Heart left ventricle (tissue), 16 donors: ENCODE results near the gene CYP2S1. TPM values are rescaled to one million over a fixed set of nuclear protein-coding genes. Genes with fewer than 3 reads are reported as not detected.
"Not testable (repeated sequence)": the region's sequence is repeated elsewhere in the genome, so short reads cannot be mapped to it uniquely, and the experiment has no call there.

Source experiments
- ATAC-seq, 4 donors: fragments of 200-7000 bp; cut with Tn5 transposase; one replicate each; pipeline ENCODE4 v1.9.1; 2020 to 2022; ENCODE audit warnings: moderate library complexity in 4 of 4, mild to moderate bottlenecking in 3 of 4, moderate number of reproducible peaks in 1 of 4
- DNase-seq, 5 donors: peaks; one replicate each; pipeline ENCODE4 v3.0.0-alpha.2; 2020
- H3K27ac ChIP-seq, 12 donors: fragments of 200-600 bp; sonication (generic) in 4 of 12; one replicate each; pipeline versions ENCODE4 v1.5.0 to v1.8.0; 2016 to 2022; ENCODE audit warnings: mild to moderate bottlenecking in 2 of 12
- H3K27me3 ChIP-seq, 9 donors: fragments of 200-600 bp; sonication (generic) in 2 of 9; one replicate each; pipeline versions ENCODE4 v1.5.1 to v1.8.0; 2016 to 2022; ENCODE audit warnings: mild to moderate bottlenecking in 3 of 9
- H3K36me3 ChIP-seq, 9 donors: fragments of 200-600 bp; sonication (generic) in 2 of 9; one replicate each; pipeline versions ENCODE4 v1.5.0 to v1.8.0; 2018 to 2022; ENCODE audit warnings: mild to moderate bottlenecking in 2 of 9
- H3K4me1 ChIP-seq, 12 donors: fragments of 200-600 bp; sonication (generic) in 4 of 12; one replicate each; pipeline versions ENCODE4 v1.5.0 to v1.8.0; 2016 to 2022; ENCODE audit warnings: mild to moderate bottlenecking in 3 of 12
- H3K4me3 ChIP-seq, 12 donors: fragments of 200-600 bp; sonication (generic) in 4 of 12; one replicate each; pipeline versions ENCODE4 v1.5.0 to v1.8.0; 2017 to 2022; ENCODE audit warnings: mild to moderate bottlenecking in 9 of 12, moderate library complexity in 4 of 12
- H3K9me3 ChIP-seq, 12 donors: fragments of 200-600 bp; sonication (generic) in 4 of 12; one replicate each; pipeline versions ENCODE4 v1.5.0 to v1.8.0; 2016 to 2022; ENCODE audit warnings: mild to moderate bottlenecking in 1 of 12
- CTCF ChIP-seq, 12 donors: fragments of 200-600 bp; sonication (generic) in 4 of 12; IDR thresholded peaks; one replicate each; pipeline versions ENCODE4 v1.5.0 to v1.8.0; 2018 to 2022; ENCODE audit warnings: antibody characterized with exemption in 12 of 12, mild to moderate bottlenecking in 5 of 12
- POLR2A ChIP-seq, 2 donors: fragments of 450-650 bp; IDR thresholded peaks; one replicate each; pipeline ENCODE4 v1.6.1; 2017; ENCODE audit warnings: antibody characterized with exemption in 2 of 2, mild to moderate bottlenecking in 2 of 2, moderate library complexity in 2 of 2
- WGBS, 4 donors: extraction: QIAGEN DNeasy Blood & Tissue Kit in 2 of 4; methylation state at CpG; one replicate each; pipeline versions ENCODE4 v1.1.5 to v1.1.7; 2013 to 2018; 5-methylcytosine and 5-hydroxymethylcytosine counted together
- intact Hi-C, 10 donors: fragments of 100-400 bp; cut with DNase I; formaldehyde crosslinking; loops; one replicate each; pipeline versions ENCODE4 v1.11.1 to v1.14.2; 2022
- polyA plus RNA-seq, 2 donors: library from polyadenylated mRNA; stranded (reverse); fragments of 200-250 nt; gene quantifications; one replicate each; pipeline ENCODE4 v1.2.3, GENCODE V29; 2013
- total RNA-seq, 9 donors: library from RNA; depleted of rRNA in 2 of 9; stranded (reverse); fragments of >200 nt in 2 of 9; fragmentation: NEBNext Ultra II Directional in 3 of 9; extraction: Animal tissue kit (Norgen Biotek cat#: 25700) in 3 of 9; gene quantifications; one replicate each; pipeline versions ENCODE4 v1.1.0 to v1.2.4, GENCODE V29; 2016 to 2023
- donor health status: ischemic (EF 13 %, LVEDD 7.1; RV severe dilation, severe dysfunction).
- donor health status: healthy with polysubstance abuse.
- donor health status: DM: no; HTN: yes; CAD: no.
- donor health status: DM: no; HTN: no; CAD: no.
- donor health status: ischemic (EF 25% LVEDD 6.9; RV normal size, moderate dysfunction).
- donor health status: ischemic (EF 25% LVEDD 5.7; RV mildly dilated, moderate dysfunction).
- donor health status: healthy.
- donor health status: DM: yes; HTN: yes; CAD: no.
- donor health status: ischemic (EF 35%, LVEDD 5.7; RV mildly dilated, moderate dysfunction).
- donor health status: nonischemic (EF 11% LVEDD 7.7; RV severe dilation, severe dysfunction).
- donor health status: DM: yes; HTN: yes; CAD: no.
- donor health status: PGD.
- donor health status: ischemic (EF 29% LVEDD 5.4; RV normal size, mild dysfunction).
- donor health status: nonischemic (EF 23%, LVEDD 6.1; RV moderate dilation, normal function).

The CYP2S1 gene
- total and polyA plus RNA-seq, 11 donors, result 0.11 to 3.8 (median 0.35) TPM

DNA sequence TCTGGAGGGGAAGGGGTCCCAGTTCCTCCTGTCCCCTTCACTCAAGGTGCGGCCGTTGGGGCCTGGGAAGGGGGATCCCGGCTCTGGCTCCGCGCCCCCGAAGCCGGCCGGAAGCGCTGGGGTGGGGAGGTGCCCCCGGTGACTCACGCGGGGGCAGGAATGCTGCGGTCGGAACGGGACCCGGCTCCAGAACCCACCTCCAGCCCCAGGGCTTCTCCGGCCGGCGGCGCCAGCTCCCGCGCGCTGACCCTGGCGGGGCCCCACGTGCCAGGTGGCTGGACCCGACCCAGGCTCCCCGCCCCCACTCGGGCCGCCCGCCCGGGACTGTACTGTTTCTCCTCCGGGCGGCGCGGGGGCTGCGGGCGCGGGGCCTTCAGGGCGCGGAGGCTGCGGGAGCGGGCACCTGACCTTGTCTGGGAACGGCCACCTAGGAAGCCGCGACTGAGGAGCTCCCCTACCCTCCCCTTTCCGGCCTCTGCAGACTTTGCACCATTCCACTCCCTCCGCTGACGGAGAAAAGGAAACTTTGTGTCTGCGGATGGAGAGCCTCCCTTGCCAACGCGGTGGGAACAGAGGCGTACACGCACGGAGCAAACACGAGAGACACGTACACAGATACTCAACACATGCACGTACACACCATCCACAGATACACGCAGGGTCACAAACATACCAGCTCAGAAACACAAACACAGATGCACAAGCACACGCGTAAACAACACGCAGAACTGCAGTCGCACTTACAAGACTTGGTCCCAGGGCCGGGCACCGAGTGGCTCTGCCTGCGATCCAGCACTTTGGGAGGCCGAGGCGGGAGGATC lies 33.2 kb downstream of the CYP2S1 start:
- H3K4me1 ChIP-seq, result peaks cover 0 to 26% (median 14%) of the 10 kb centered on the region in 12 donors
- H3K36me3 ChIP-seq, result peaks cover 0 to 12% (median 0%) of the 10 kb centered on the region in 9 donors
- WGBS, 4 donors, result 4 to 11% (median 6%) methylated on average over 25 to 67 of the region's 67 CpGs
- H3K4me3 ChIP-seq, result peak overlapping the region; percentile 21 to 62 (median 53)
- intact Hi-C loops, result loop anchor here in 2 of 10 donors (2.0 to 5.0 kb wide), 2 partner anchors 36 to 73 kb away; partner anchors contain the start of gene HNRNPUL1 (in 1 of the 2)
- H3K27ac ChIP-seq, result peak overlapping the region; percentile 60 to 94 (median 79)
- ATAC-seq (peak; percentile 27 to 81 (median 72)), DNase-seq (peak; percentile 70 to 81 (median 75))
- no peaks in the 10 kb centered on the region for H3K9me3 ChIP-seq
- peak in 2 of 12 donors; percentile 20 to 22 for TF ChIP-seq CTCF (IDR thresholded peaks at IDR 0.05)
- TF ChIP-seq POLR2A (IDR thresholded peaks at IDR 0.05), result peak in 1 of 2 donors; percentile 18
- H3K27me3 ChIP-seq, result peaks cover 0 to 17% (median 0%) of the 10 kb centered on the region in 9 donors

GRCh38 chr19:41226874-41227390 lies 33.9 kb downstream of the CYP2S1 start:
- 61 to 68% (median 66%) methylated on average over 9 of the region's 9 CpGs for WGBS, 4 donors
- peaks cover 0 to 24% (median 13%) of the 10 kb centered on the region in 12 donors for H3K4me1 ChIP-seq

DNA sequence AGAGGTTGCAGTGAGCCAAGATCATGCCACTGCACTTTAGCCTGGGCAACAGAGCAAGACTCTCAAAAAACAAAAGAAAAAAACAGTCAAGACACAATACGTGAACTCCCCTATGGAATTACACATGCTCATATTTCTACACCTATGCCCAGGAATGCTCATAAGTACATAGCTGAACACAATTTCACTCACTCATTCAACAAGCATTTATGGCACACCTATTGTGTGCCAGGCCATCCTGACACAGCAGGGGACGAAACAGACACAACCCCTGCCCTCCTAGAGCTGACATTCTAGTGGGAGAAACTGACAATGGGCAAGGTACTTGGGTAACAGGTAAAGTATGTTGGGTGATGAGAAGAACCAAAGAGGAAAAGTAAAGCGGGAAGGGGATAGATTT lies 35.5 kb downstream of the CYP2S1 start:
- no peak for TF ChIP-seq CTCF (IDR thresholded peaks at IDR 0.05)
- H3K27ac ChIP-seq, result no peak overlapping the region
- WGBS, 4 donors, result 57 to 91% (median 85%) methylated on average over 3 of the region's 3 CpGs
- no peaks in the 10 kb centered on the region for H3K9me3 ChIP-seq
- peaks cover 0 to 17% (median 0%) of the 10 kb centered on the region in 9 donors for H3K27me3 ChIP-seq
- peaks cover 0 to 32% (median 13%) of the 10 kb centered on the region in 12 donors for H3K4me1 ChIP-seq
- peaks cover 0 to 22% (median 0%) of the 10 kb centered on the region in 9 donors for H3K36me3 ChIP-seq
- no peak overlapping the region for H3K4me3 ChIP-seq
- intact Hi-C loops, result loop anchor here in 1 of 10 donors (5.0 kb wide), 1 partner anchor 34 kb away; the partner anchor contains the start of gene HNRNPUL1
- ATAC-seq (no peak), DNase-seq (no peak)

More at GRCh38 chr19:41226874-41227390, 33.9 kb downstream of the CYP2S1 start:
- peak overlapping the region in 10 of 12 donors; percentile 68 to 94 (median 80) for H3K27ac ChIP-seq
- no peak for TF ChIP-seq POLR2A (IDR thresholded peaks at IDR 0.05)
- TF ChIP-seq CTCF (IDR thresholded peaks at IDR 0.05), result no peak
- peak overlapping the region in 11 of 12 donors; percentile 36 to 62 (median 54) for H3K4me3 ChIP-seq
- intact Hi-C loops, result loop anchor here in 2 of 10 donors (2.0 to 5.0 kb wide), 2 partner anchors 35 to 72 kb away; partner anchors contain the start of gene HNRNPUL1 (in 1 of the 2)
- no peaks in the 10 kb centered on the region for H3K9me3 ChIP-seq
- ATAC-seq (no peak), DNase-seq (peak in 1 of 5 donors; percentile 53)
- peaks cover 0 to 13% (median 0%) of the 10 kb centered on the region in 9 donors for H3K36me3 ChIP-seq
- H3K27me3 ChIP-seq, result peaks cover 0 to 17% (median 0%) of the 10 kb centered on the region in 9 donors

DNA sequence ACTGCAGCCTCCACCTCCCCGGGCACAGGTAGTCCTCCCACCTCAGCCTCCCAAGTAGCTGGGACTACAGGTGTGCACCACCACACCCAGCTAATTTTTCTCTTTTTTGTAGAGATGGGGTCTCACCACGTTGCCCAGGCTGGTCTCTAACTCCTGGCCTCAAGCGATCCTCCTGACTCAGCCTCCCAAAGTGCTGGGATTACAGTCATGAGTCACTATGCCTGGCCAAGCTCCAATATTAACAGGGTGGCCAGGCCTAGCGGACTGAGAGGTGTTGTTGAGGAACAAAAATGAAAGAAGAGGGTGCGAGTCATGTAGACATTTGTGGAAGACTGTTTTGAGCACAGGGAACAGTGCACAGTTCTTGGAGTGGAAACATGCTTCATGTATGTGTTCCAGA lies 36.3 kb downstream of the CYP2S1 start:
- not testable (repeated sequence) for H3K4me3 ChIP-seq, H3K9me3 ChIP-seq, DNase-seq, ATAC-seq
- intact Hi-C loops, result loop anchor here in 1 of 10 donors (5.0 kb wide), 1 partner anchor 33 kb away; the partner anchor contains the start of gene HNRNPUL1
- peak overlapping the region in 1 of 12 donors; percentile 36 for H3K27ac ChIP-seq
- peaks cover 0 to 35% (median 13%) of the 10 kb centered on the region in 12 donors for H3K4me1 ChIP-seq
- H3K36me3 ChIP-seq, result peaks cover 0 to 30% (median 3%) of the 10 kb centered on the region in 9 donors
- 87 to 92% (median 89%) methylated on average over 5 of the region's 5 CpGs for WGBS, 4 donors
- H3K27me3 ChIP-seq, result peaks cover 0 to 17% (median 0%) of the 10 kb centered on the region in 9 donors
